HG03460 (cell line): ENCODE results near the gene SF3B3.

Experiments used
- ATAC-seq: cut with Tn5 transposase; IDR thresholded peaks from one replicate; pipeline ENCODE4 v1.9.1; 2021; ENCODE audit not compliant: unreplicated experiment

Gene SF3B3

GRCh38 chr16:70563636-70564035 lies 40.0 kb downstream of the SF3B3 start:
- ATAC-seq, result no peak

GRCh38 chr16:70565053-70565452 lies 41.4 kb downstream of the SF3B3 start:
- ATAC-seq, result no peak

GRCh38 chr16:70568601-70569237 lies 45.1 kb downstream of the SF3B3 start:
- no peak for ATAC-seq

- ATAC-seq, result no peak
Observed at GRCh38 chr16:70569752-70570151, 46.1 kb downstream of the SF3B3 start.

- ATAC-seq, result no peak
Observed at GRCh38 chr16:70570967-70571570, 47.5 kb downstream of the SF3B3 start.

GRCh38 chr16:70571623-70572022 lies 48.0 kb downstream of the SF3B3 start:
- ATAC-seq, result no peak

GRCh38 chr16:70572050-70572925 lies 48.7 kb downstream of the SF3B3 start:
- ATAC-seq, result no peak

- ATAC-seq, result no peak
Observed at GRCh38 chr16:70572926-70573270, 49.3 kb downstream of the SF3B3 start.

GRCh38 chr16:70573451-70574121 lies 50.0 kb downstream of the SF3B3 start:
- ATAC-seq, result no peak

GRCh38 chr16:70574595-70575271 lies 51.1 kb downstream of the SF3B3 start:
- ATAC-seq, result no peak

- ATAC-seq, result no peak
Observed at GRCh38 chr16:70575376-70575775, 51.8 kb downstream of the SF3B3 start.

GRCh38 chr16:70576431-70577255 lies 53.0 kb downstream of the SF3B3 start:
- ATAC-seq, result peak; percentile 75

GRCh38 chr16:70577256-70577698 lies 53.7 kb downstream of the SF3B3 start:
- no peak for ATAC-seq

- ATAC-seq, result no peak
Observed at GRCh38 chr16:70578035-70578434, 54.4 kb downstream of the SF3B3 start.

GRCh38 chr16:70579248-70579647 lies 55.6 kb downstream of the SF3B3 start:
- ATAC-seq, result no peak

GRCh38 chr16:70579648-70580630 lies 56.3 kb downstream of the SF3B3 start:
- no peak for ATAC-seq

- ATAC-seq, result no peak
Observed at GRCh38 chr16:70582280-70582978, 58.8 kb downstream of the SF3B3 start.

- no peak for ATAC-seq
Observed at GRCh38 chr16:70586731-70587130, 63.1 kb downstream of the SF3B3 start.
